ENCODE data around the gene NRN1L.
"Not testable (repeated sequence)": the region's sequence is repeated elsewhere in the genome, so short reads cannot be mapped to it uniquely, and the experiment has no call there.

NRN1L gene

DNA sequence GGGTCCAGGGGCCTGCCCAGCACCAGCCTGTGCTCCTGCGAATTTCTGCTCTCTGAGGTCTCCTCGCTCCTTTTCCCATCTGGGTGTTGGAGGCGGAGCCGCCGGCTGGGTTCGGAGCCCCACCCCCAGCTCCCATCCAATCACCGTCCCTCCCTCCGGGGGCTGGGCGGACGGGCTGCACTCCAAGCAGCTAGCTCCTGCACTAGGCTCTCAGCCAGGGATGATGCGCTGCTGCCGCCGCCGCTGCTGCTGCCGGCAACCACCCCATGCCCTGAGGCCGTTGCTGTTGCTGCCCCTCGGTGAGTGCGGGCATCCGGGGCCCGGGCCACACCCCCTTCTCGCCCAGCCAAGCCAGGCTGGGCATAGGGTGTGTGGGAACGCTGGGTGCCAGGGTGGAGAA lies at the start of gene NRN1L:
Gene NRN1L (plus strand): TSS at position 202 of the 400 bp plus-strand sequence. CDS start 19 bp downstream, at position 221.
- DNase-seq (ENCODE audit: low spot score) = no peak

DNA sequence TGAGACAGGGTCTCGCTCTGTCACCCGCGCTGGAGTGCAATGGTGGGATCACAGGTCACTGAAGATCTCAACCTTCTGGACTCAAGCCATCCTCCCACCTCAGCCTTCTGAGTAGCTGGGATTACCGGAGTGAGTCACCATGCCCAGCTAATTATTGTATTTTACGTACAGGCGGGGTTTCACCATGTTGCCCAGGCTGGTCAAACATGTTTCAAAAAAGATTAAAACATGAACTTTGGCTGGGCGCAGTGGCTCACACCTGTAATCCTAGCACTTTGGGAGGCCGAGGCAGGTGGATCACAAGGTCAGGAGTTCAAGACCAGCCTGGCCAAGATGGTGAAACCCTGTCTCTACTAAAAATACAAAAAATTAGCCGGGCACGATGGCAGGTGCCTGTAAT lies 47.5 kb upstream of the NRN1L start:
- not testable (repeated sequence) for DNase-seq (ENCODE audit: low spot score)

DNA sequence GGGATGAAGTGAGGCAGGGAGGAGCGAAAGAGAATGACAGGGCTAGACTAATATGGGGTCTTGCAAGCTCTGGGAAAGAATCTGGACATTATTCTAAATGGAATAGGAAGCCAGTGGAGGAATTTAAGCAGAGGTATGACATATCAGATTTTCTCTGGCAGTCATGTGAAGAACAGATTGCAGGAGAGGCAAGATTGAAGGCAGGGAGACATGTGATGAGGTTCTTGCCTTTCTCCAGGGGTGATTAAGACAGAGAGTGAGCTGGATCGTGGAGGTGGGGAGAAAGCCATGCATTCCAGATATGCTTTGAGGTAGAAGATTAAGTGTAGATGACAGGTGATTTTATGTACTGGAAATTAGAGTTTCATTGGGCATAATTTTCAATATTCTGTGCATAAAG lies 46.9 kb upstream of the NRN1L start:
- DNase-seq (ENCODE audit: low spot score) = no peak

DNA sequence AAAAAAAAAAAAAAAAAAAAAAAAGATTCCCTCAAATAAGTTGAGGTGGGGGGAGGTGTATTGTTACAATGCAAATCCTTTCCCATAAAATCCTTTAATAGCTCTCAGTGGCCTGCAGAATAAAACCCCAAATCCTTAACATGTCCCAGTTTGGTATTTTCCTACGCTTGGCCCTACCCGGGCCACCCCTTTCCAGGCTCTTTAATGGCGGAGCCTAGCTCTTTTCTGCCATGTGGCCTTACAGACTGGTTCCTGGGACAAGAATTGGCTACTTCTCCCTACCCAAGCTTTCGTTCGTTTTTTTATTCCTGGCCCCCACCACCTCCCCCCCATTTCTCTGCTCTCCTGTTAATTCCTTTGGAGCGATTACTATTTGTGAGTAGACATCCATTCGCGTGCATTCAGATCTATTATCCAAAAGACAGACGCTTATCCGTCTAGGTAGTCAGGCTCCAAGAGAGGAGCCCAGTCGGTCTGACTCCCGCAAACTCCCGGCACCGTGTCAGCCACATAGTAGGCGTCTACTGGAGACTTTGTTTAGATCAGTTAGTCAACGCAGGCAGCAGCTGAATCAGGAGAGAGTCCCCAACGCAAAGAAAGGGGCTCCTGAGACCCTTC lies 43.4 kb upstream of the NRN1L start:
- no peak for DNase-seq (ENCODE audit: low spot score)

DNA sequence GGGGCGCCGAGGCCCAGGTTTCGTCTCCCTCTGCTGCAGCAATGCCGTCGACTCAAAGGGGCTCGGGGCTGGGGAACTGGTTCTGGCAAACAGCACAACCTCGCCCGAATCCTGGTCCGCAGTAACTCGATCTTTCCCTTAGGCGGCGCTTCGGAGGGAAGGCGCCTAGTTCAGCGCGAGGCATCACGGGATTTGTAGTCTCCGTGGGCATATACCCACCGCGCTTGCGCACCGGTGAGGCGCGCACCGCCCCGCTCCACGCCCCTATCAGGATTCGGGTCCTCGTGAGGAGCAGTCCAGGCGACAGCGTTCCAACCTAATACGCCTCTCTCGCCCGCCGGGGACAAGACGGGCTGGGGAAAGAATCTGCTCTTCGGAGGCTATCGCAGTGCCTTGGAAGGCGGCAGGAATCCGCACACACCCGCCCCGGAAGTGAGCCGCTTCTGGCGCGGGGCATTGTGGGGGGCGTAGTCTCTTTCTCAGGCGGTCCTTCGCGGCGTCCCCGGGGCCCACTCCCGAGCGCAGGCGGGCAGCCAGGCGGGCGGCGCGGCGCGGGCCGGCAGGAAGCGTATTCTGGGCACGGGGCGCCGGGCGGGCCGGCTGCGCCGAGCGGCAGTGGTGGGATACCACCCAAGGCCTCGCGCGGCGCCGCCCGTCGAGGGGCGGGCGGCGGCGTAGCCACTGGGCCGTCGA lies 42.7 kb upstream of the NRN1L start, which contains the start of gene THAP11:
Gene THAP11 (plus strand): TSS at position 505 of the 693 bp plus-strand sequence. CDS start 235 bp downstream, outside the sequence.
- peak; percentile 99 for DNase-seq (ENCODE audit: low spot score)

DNA sequence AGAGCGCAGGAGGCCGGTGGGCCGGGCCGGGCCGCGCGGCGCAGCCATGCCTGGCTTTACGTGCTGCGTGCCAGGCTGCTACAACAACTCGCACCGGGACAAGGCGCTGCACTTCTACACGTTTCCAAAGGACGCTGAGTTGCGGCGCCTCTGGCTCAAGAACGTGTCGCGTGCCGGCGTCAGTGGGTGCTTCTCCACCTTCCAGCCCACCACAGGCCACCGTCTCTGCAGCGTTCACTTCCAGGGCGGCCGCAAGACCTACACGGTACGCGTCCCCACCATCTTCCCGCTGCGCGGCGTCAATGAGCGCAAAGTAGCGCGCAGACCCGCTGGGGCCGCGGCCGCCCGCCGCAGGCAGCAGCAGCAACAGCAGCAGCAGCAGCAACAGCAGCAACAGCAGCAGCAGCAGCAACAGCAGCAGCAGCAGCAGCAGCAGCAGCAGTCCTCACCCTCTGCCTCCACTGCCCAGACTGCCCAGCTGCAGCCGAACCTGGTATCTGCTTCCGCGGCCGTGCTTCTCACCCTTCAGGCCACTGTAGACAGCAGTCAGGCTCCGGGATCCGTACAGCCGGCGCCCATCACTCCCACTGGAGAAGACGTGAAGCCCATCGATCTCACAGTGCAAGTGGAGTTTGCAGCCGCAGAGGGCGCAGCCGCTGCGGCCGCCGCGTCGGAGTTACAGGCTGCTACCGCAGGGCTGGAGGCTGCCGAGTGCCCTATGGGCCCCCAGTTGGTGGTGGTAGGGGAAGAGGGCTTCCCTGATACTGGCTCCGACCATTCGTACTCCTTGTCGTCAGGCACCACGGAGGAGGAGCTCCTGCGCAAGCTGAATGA lies 42.0 kb upstream of the NRN1L start:
- DNase-seq (ENCODE audit: low spot score) = peak; percentile 32

DNA sequence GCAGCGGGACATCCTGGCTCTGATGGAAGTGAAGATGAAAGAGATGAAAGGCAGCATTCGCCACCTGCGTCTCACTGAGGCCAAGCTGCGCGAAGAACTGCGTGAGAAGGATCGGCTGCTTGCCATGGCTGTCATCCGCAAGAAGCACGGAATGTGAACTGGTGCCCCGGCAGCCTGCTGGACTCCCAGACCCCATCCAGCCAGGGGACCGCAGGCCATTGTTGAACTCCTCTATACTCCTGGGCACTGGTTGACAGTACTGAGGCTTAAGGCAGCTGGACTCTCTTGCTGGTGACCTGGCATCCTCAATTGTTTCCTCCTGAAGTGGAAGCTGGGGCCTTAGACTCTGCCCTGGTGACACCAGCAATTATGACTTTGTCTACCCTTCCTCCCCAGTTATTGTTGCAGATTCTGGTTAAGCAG lies 41.3 kb upstream of the NRN1L start:
- DNase-seq (ENCODE audit: low spot score) = no peak

DNA sequence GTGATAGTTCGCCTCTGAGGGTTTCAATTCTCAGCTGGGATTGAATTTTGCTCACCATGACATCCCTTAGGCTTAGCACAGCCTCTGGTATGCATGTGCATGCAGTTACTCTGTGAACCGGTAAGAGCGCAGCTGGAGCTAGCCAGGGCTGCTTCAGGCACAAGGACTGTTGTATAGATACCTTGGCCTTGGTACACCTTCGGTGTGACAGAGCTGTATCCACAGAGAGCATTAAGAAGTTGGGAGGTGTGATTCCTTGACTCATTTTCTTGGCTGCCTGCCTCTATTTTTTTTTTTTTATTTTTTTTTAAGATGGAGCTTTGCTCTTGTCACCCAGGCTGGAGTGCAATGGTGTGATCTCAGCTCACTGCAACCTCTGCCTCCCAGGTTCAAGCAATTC lies 40.2 kb upstream of the NRN1L start:
- DNase-seq (ENCODE audit: low spot score) = no peak

DNA sequence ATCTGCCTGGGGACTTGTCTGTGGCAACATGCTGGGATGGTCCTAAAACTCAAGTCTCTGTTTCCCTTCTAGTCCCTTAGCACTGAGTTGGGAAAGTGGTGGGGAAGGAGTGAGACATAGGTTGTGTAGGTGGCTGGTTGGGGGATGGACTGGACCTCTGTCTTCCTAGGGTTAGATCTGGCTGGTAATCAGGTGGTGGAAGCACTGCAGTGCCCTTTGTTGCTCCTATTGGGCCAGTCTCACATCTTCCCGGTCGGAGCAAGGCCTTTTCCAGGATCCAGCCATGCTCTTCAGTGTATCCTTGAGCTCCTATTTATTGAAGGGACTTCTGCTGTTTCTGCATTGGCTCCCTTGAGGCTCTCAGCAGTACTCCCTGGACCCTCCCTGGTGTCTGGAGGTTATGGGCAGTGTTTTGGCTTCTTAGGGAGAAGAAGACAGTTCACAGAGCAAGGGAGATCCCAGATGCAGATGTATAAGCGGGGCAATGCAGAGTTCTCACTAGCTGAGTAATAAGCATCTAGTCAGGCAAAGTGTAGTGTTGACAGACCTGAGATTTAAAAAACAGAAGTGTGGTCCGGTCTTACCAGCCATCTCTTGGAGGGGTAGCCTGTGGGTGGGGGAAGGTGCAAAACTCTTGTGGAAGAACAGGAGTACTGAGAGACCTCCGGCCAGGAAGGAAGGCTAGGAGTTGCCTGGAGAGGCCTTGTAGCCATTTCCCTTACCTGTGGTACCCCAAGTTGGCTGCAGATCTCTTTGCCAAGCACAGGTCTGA lies 39.2 kb upstream of the NRN1L start:
- DNase-seq (ENCODE audit: low spot score) = no peak

DNA sequence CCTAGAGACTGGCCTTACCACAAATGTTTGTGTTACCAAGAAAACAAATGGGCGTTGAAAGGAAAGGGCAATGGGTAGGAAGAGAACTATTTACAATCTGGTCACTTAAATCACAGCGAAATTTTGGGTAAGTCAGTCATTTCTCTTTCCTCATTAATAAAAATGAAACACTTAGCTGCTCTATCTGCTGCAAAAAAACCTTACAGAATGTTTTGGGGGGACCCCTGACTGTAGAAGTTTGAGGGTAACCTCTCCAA lies 38.7 kb upstream of the NRN1L start:
- no peak for DNase-seq (ENCODE audit: low spot score)

DNA sequence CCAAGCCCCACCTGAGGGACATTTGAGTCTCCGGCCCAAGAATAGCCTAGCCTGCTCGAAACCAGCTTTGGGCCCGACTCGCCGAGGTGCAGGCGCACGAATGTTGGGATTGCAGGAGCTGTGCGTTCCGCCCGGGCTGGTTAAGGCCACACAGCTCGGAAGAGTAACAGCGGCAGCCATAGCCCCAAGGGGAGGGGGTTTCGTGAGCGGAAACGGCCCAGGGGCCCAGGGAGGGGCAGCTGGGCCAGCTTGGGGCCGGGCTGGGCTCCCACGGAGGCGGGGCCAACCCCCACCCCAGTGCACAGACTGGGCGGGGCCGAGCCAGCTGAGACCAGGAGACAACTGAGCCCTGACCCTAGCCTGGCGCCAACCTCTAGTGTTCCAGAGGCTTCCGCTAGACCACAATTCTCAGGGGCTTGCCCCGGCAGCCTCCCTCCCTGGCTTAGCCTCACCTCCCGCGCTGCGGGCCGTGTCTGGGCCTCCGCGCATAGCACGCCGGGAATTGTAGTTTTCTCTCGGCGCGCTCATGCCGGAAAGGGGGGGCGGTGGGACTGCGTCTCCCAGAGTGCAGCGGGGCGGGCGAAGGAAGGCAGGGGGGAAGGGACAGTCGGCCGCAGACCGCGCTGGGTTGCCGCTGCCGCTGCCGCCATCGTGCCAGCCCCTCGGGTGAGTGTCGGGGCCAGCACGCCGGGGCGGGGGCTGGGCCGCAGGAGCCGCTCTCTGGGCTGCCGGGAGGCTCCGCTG lies 38.2 kb upstream of the NRN1L start, which contains the start of gene NUTF2:
Gene NUTF2 (plus strand): TSS at position 614 of the 744 bp plus-strand sequence. CDS start 18,198 bp downstream, outside the sequence.
- DNase-seq (ENCODE audit: low spot score) = peak; percentile 92

DNA sequence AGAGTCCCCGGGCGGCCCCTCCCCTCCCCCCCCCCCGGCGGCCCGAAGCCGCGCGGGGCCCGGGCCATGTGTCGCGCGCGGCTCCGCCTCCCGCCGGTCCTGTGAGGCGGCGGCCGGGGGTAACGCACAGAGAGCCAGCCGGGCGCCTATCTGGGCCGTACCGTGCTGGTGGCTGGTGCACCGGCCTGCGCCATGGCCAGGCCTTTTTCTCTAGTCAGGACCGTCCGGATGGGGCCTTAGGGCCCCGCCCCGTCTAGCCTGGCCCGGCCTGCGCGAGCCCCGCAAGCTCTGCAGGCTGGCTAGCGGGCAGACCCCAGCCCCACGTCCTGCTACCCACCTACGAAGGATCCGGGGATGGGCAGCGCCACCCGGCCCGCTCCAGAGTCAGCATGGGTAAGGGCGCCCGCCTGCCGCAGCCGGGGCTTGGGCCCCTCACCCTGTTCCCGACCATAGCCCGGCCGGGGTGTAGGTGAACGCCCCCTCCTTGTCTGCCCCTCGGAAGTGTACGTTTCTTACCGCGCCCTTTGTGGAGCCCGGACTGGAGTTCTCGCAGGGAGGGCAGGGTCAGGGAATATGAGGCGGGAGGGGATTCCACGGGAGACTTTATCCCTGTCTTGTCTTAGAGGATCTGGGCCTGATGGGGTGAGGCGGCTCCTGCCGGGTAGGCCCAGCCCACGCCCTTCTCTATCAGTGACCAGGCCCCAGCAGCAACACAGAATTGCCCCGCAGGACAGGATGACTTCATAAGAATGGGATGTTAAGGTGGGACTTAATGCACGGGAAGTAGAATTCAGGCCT lies 37.4 kb upstream of the NRN1L start, which contains the start of gene CENPT:
Gene CENPT (minus strand): TSS at position 630 of the 798 bp plus-strand sequence. CDS start 13,834 bp downstream, outside the sequence.
- DNase-seq (ENCODE audit: low spot score) = peak; percentile 80

DNA sequence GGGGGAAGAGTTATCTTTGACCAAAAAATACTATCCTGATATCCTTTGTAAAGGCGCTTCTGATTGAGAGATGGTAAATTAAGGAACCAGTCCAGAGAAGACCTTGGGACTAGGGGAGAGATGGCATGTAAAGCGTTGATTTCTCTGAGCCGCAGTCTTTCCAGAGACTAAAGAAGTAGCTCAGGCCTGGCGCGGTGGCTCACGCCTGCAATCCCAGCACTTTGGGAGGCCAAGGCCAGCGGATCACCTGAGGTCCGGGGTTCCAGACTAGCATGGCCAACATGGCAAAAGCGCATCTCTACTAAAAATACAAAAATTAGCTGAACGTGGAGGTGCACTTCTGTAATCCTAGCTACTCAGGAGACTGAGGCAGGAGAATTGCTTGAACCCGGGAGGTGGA lies 36.6 kb upstream of the NRN1L start:
- DNase-seq (ENCODE audit: low spot score) = no peak

DNA sequence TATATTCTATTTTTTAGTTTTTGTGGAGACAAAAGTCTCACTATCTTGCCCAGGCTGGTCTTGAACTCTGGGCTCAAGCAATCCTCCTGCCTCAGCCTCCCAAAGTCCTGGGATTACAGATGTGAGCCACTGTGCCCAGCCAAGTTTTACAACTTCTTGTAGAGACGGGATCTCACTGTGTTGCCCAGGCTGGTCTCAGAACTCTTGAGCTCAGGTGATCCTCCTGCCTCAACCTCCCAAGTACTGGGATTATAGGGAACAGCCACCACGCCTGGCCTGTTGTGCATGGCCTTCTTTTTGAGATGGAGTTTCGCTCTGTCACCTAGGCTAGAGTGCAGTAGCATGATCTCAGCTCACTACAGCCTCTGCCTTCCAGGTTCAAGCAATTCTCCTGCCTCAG lies 31.0 kb upstream of the NRN1L start:
- DNase-seq (ENCODE audit: low spot score) = no peak

DNA sequence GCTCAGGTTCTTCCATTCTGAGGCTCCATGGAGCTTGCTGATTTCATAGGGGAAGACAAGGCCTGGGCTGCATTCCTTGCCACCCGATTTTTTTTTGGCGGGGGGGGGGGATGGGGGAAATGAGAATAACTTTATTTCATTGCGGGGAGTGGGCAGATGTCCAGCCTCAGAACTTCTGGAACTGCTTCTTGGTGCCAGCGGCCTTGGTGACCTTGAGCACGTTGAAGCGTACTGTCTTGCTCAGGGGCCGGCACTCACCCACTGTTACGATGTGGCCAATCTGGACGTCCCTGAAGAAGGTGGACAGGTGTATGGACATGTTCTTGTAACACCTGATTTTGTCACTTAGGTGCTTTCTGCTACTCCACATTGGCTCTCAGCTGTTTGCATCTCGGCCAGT lies 28.9 kb upstream of the NRN1L start:
- no peak for DNase-seq (ENCODE audit: low spot score)

DNA sequence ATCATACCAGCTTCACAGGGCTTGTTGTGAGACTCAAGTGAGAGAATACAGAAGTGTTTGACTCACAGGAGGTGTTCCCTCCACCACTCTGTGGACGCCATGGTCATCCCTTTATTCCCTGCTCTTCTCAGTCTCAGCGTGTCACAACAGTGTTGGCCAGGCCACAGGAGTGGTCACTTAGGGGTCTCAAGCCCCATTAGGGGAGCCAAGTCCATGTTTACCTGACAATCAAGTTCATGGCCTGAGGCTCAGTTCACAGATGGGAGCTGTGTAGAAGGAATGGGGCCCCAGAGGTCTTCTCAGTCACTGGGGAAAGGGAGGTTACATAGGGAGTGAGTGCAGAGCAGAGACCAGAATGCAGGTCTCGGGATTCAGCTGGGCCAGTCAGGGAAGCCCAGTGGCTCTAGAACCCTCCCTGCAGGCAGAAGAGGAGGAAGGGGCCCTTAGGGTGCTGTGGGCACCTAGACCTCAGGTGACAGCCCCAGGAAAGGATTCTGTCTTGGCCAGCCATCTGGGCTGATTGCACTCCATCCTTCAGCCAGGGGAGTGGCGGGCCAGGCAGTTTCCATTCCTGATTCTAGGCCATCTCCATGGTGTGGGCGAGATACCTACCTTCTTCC lies 27.6 kb upstream of the NRN1L start:
- DNase-seq (ENCODE audit: low spot score) = no peak

DNA sequence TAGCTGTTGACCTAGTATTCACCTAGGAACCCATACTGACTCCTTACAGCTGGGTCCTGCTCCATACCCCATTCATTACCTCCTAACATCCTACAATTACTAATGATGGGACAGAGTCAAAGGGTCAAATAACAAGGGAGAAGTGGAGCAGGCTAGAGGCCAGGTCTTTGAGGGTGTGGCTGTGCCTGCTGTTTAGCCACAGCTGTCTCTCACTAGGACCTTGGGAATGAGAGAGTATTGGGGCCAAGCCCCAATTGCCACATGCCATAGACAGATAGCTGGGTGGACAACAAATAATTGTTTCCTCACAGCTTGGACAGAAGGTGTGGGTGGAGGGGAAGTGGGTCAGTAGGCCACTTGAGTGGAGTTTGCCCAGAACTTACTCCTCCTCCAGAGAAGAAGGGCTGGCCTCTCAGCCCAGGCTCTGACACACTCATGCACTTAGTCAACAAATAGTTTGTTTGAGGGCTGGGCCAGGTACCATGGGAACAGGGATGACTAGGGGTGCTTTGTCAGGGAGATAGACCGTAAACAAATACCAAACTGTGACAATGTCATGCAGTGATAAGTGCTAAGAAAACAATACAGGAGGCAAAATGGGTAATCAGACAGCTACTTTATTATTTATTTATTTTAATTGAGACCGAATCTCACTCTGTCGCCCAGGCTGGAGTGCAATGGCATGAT lies 27.0 kb upstream of the NRN1L start:
- DNase-seq (ENCODE audit: low spot score) = no peak

DNA sequence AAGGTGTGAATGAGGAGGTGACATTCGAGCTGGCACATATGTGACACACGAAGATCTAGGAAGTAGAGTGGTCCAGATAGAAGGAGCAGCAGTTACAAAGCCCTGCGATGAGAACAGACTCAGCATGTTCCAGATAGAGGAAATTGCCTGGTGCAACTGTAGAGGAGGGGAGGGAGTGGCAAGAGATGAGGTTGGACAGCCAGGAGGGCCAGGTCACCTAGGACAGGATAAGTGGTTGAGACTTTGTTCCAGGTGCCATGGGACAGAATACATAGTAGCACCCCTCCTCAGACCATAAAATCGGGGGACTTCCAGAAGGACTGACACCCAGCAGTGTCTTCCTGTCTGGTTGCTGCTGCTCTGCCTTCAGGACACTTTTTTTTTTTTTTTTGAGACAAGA lies 26.2 kb upstream of the NRN1L start:
- DNase-seq (ENCODE audit: low spot score) = no peak

DNA sequence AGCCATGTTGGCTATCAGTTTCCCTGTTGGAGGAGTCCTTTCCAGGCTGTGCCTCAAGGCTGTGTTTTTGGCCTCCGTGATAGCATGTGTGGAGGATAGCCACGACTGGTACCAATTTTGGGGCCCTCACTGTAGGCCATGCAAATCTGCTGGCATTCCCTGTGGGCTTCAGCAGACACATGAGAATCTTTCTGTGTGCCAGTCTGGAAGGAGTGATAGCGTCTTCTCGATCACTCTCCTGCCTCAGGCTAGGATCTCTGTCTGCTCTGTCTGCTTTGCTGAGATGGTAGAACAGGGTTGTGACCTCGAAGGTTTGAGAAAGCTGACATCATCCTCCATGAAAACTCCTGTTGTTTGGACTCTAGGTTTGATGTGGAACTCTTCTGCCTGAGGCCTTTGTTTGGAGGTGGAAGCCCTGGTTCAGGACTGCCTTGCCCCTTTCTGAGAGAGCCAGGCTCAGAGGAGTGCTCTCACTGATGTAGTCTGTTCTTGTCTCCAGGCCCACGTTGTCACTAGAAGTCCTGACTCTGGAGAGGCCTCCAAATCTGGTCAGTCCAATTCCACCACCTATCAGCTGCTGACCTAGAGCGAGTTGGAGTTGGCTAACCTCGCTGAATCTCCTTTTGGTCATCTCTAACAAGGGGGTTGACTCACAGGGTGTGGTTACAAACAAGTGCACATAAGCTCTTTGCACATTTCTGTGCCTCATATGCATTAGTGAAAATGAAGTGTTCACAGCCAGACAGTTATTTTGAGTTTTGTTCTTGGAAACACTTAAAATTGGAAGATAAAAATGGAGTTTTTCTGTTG lies 23.9 kb upstream of the NRN1L start:
- DNase-seq (ENCODE audit: low spot score) = no peak
